ENCODE data around the gene UHRF1.
"Not testable (repeated sequence)": the region's sequence is repeated elsewhere in the genome, so short reads cannot be mapped to it uniquely, and the experiment has no call there.

Gene UHRF1

GRCh38 chr19:4971816-4972495 lies 62.7 kb downstream of the UHRF1 start:
- no peak for DNase-seq (ENCODE audit: low read depth, low spot score)
- CTCF ChIA-PET: interaction anchor here (0.9 to 6.0 kb wide), 6 partner anchors 9 to 163 kb away, joined by 3 to 59 read pairs (median 4); no protein-coding TSS in a partner anchor
- TF ChIP-seq CTCF (IDR thresholded peaks at IDR 0.05; ENCODE audit: insufficient read depth, low read length, missing control alignments): no peak
- H3K4me3 ChIP-seq (ENCODE audit: low read depth, low read length): no peak overlapping the region; the same call in none of the 2 replicates
- POLR2A ChIA-PET: interaction anchor here (1.2 to 2.0 kb wide), 3 partner anchors 30 to 60 kb away, joined by 3 to 5 read pairs (median 4); no protein-coding TSS in a partner anchor

- no peak for DNase-seq (ENCODE audit: low read depth, low spot score)
- CTCF ChIA-PET: interaction anchor here (0.9 to 6.0 kb wide), 6 partner anchors 21 to 164 kb away, joined by 3 to 59 read pairs (median 4); no protein-coding TSS in a partner anchor
- H3K4me3 ChIP-seq (ENCODE audit: low read depth, low read length): no peak overlapping the region; the same call in 1 of the 2 replicates
- POLR2A ChIA-PET: interaction anchor here (1.4 kb wide), 1 partner anchor 29 kb away, joined by 3 read pairs; no protein-coding TSS in a partner anchor
- TF ChIP-seq CTCF (IDR thresholded peaks at IDR 0.05; ENCODE audit: insufficient read depth, low read length, missing control alignments): no peak
Measured at GRCh38 chr19:4972509-4973230, 63.4 kb downstream of the UHRF1 start.

GRCh38 chr19:4974880-4975469 lies 65.7 kb downstream of the UHRF1 start:
- ChIA-PET CTCF (interaction anchor here (0.6 to 1.1 kb wide), 3 partner anchors 56 to 66 kb away, joined by 3 to 4 read pairs (median 3); no protein-coding TSS in a partner anchor), POLR2A (no interaction called here)
- no peak for DNase-seq (ENCODE audit: low read depth, low spot score)
- no peak for TF ChIP-seq CTCF (IDR thresholded peaks at IDR 0.05; ENCODE audit: insufficient read depth, low read length, missing control alignments)
- H3K4me3 ChIP-seq (ENCODE audit: low read depth, low read length): no peak overlapping the region

- DNase-seq (ENCODE audit: low read depth, low spot score); H3K4me3 ChIP-seq (ENCODE audit: low read depth, low read length): not testable (repeated sequence)
- ChIA-PET POLR2A (interaction anchor here (0.5 kb wide), 1 partner anchor 178 kb away, joined by 4 read pairs; no protein-coding TSS in a partner anchor), CTCF (interaction anchor here (0.6 to 1.2 kb wide), 6 partner anchors 13 to 65 kb away, joined by 3 to 4 read pairs (median 3); no protein-coding TSS in a partner anchor)
Measured at GRCh38 chr19:4975601-4976000, 66.3 kb downstream of the UHRF1 start.

- ChIA-PET POLR2A (interaction anchor here (0.5 to 1.6 kb wide), 2 partner anchors 8 to 179 kb away, joined by 4 read pairs; partner anchors contain the start of gene KDM4B), CTCF (interaction anchor here (0.8 to 1.3 kb wide), 4 partner anchors 12 to 52 kb away, joined by 3 to 4 read pairs (median 3); no protein-coding TSS in a partner anchor)
- DNase-seq (ENCODE audit: low read depth, low spot score): no peak
- peak; percentile 11 for TF ChIP-seq CTCF (IDR thresholded peaks at IDR 0.05; ENCODE audit: insufficient read depth, low read length, missing control alignments)
- H3K4me3 ChIP-seq (ENCODE audit: low read depth, low read length): no peak overlapping the region
Measured at GRCh38 chr19:4976401-4977298, 67.3 kb downstream of the UHRF1 start.

Measured in AG04449 (cell line).